22Rv1 (cell line): ENCODE data around the gene COPS6.

Experiments used
- CTCF ChIP-seq: fragments of 450-650 bp; IDR thresholded peaks from 2 replicates; pipeline ENCODE4 v1.5.1; 2017; ENCODE audit warnings: mild to moderate bottlenecking
- ZFX ChIP-seq: fragments of 450-650 bp; IDR thresholded peaks from 2 replicates; pipeline ENCODE4 v1.6.1; 2017; ENCODE audit warnings: antibody characterized with exemption, borderline replicate concordance

- TF ChIP-seq CTCF (no peak), ZFX (no peak)
These were observed 19.1 kb downstream of the COPS6 start for GRCh38 chr7:100107890-100108289.
